GM21528 (cell line): ENCODE measurements around the gene RRAS2.

Experiments
- ATAC-seq: cut with Tn5 transposase; IDR thresholded peaks from one replicate; pipeline ENCODE4 v1.9.1; 2021; ENCODE audit warnings: mild to moderate bottlenecking, moderate library complexity; ENCODE audit not compliant: unreplicated experiment, low FRiP score

RRAS2 gene

DNA sequence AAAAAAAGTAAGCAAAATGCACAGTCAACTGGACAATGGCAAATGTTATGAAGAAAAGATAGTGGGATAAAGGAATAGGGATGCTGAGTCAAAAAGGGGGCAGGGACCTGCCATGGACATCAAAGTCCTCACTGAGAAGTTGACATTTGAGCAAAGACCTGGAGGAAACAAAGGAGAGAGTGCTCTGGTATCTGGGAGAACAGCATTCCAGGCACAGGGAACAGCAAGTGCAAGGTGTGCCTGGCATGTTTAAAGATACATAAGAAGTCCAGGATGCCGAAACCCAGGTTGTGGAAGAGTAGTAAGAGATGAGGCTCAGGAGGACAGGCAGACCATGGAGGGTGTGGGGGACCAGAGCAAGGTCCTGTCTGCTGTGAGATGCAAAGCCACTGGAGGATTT is 123.3 kb downstream of the RRAS2 start:
- ATAC-seq, result no peak

DNA sequence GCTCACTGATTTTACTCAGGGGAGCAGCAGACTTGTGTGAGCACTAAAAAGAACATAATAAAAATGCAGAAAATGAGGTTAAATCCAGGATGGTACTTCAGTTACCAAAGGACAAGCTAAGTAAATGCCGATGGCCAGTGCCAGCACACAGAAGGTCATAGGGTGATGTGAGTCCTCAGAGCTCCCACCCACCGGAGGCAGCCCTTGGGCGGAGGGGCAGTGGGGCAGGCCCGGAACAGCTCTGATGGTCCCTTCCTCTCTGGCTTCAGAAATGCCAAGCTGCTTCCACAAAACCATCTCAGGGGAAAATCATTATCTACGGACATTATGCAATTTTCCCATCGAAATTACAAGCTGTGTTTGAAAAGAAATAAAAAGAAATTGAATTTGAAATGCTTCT is 124.5 kb downstream of the RRAS2 start:
- ATAC-seq, result no peak

DNA sequence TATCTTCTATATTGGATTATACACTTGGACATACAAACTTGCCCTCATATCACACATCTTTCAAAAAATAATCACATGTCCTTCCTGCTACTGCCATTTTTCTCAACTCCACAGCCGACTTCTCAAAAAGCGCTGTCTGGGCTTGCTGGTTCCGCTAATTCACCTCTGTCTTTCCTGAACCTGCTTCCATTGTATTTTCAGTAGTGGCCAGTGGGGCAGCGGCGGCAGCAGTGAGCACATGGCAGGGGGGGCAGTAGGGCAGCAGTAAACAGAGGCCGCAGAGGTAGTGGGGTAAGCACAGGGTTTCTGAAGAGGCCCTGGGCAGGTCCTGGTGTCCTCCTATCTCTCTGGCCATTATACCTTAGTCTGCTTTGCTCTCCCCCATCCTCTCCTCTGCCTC is 126.3 kb downstream of the RRAS2 start:
- no peak for ATAC-seq

DNA sequence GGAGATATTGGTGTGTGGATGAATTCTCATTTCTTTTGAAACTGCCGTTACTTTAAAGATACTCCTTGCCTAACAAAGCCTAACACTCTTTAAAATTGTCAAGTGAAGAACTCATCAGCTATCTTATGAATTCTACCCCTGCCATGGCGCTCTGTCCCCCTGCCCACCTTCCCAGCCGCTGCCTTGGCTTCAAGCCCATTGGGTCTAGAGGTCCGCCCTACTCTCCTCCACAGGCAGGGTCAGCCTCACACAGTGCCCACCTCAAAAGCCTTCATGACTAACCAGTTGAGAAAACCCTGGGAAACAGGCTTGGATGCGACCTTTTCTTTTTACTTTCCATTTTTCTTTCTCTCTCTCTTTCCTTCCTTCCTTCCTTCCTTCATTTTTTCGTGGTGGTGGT is 128.6 kb downstream of the RRAS2 start:
- no peak for ATAC-seq

DNA sequence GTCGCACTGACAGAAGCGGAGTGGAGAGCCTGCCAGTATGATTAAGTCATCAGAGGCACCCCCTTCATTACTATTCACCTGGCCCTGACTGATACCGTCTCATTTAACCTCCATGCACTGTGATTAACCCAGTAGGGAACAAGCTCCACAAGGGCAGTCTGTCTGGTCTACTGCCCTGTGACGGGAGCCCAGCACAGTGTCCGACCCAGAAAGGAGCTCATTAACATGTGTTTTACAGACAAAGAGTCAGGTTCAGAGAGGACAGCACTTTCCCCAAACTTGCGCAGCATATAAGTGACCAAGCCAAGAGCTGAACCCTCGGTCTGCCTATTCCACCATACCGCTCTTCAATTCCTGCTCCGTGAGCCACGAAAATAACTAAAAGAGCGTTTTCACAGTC is 129.5 kb downstream of the RRAS2 start:
- ATAC-seq, result no peak

DNA sequence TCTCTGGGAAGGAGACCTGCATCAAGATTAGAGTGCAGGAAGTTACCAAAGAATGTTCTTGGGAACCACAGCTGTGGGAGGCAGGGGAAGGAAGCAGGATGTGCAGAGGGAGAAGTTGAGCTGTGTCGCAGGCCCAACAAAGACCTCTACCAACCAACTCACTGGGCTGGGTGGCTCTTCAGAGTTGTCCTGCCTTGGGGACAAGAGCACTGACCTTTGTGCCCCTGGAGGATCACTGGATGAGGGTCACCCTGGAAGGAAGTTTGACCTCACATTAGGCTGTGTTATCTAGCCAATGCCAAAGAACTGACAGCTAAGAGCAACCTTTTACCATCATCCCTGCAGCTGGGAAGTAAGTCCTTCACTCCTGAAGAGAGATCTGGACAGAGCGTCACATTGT is 130.6 kb downstream of the RRAS2 start:
- no peak for ATAC-seq
